Stimulated activated CD4-positive, alpha-beta T cell treated with anti-CD3 and anti-CD28 coated beads, Interleukin-4, amount 100 ng/mL, for 24 hours (primary cell): Measurements from ENCODE around the gene MMP14.

Experiments
- DNase-seq: peaks from one replicate; pipeline ENCODE4 v3.0.0-alpha.2; 2020

The MMP14 gene

DNA sequence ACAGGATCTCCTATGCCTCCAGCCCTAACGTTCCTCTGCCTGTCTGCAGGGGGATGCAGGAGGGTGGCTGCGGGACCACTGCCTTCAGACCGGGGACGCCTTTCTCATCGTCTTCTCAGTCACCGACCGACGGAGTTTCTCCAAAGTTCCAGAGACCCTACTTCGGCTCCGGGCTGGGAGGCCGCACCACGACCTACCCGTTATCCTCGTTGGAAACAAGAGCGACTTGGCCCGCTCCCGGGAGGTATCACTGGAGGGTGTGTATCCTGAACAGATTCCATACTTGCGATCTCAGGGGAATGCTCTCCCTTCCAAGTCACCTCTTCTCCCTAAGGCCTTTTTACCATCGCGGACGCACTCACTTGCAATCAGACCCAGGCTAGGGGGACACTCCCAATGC, 49.6 kb downstream of the MMP14 start:
- no peak for DNase-seq

DNA sequence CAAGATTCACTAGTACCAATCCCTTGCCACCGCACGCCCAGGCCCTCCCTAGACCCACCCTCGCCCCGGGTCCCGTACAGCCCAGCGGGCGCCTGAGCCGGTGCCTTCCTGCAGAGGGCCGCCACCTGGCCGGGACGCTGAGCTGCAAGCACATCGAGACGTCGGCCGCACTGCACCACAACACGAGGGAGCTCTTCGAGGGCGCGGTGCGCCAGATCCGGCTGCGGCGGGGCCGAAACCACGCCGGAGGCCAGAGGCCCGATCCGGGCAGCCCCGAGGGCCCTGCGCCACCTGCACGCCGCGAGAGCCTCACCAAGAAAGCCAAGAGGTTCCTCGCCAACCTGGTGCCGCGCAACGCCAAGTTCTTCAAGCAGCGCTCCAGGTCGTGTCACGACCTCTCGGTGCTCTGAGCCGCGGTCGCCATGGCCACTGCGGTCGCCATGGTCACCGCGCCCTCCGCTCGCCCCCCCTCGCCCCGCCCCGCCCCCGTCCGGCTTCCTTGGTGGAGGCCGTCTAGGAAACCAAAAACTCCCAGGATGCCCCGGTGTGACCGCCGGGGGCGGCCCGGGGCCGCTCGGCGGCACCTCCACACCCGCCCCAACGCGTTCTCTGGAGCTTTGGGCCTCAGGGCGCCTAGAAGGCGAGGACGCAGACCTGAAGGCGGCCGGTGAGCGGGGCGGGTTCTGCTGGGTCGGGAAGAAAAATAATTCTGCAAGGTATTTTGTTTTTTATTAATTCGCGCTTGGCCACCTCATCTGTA, 50.3 kb downstream of the MMP14 start:
- DNase-seq, result peak; percentile 65

DNA sequence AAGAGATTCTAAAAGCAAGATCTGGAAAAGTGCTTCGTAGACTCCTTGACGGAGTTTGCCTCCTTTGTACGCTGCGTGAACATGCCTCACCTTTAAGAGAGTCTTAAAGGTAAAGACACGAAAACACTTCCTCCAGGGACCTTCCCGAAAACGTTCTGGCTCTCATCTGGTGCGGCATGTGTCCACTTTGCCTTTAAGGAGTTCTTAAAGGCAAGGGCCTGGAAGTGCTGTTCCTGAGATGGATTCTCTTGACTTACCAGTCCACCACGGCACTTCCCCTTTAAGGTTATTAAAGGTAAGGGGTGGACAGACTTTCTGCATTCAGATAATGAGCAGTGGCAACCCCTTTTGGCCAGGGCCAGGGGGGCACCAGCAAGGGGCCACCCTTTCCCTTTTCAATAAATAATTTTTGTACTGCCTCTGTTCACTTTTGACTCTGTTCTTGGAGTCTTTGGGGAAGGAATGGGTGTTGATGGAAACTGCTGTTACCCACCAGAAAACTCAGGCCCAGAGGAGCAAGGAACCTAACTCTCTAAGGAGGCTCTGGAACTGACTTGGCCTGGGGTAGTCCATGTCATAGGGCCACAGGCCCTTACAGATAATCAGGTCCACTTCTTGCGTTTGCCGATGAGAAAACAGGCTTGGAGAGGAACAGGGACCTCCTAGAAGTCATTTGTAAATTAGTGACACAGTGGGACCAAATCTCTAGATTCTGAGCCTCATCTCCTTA, 51.0 kb downstream of the MMP14 start:
- peak; percentile 46 for DNase-seq

DNA sequence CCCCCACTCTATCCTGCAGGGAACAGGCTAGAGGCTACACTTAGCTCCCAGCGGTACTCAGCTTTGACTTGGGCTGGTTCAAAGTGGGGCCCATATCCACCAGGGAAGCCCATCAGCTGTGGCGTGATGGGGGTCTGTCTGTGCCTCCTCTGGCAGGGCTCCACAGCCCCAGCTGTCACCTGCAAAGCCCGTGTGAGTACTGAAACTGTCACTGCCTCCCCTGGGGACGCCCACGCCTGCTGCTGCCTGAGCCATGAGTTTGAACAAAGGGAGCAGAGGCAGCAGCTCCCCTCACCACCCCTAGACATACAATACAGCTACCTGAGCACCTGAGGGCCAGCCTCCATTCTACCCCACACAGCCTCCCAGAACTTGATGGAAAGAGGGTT, 51.6 kb downstream of the MMP14 start:
- DNase-seq, result peak; percentile 64

DNA sequence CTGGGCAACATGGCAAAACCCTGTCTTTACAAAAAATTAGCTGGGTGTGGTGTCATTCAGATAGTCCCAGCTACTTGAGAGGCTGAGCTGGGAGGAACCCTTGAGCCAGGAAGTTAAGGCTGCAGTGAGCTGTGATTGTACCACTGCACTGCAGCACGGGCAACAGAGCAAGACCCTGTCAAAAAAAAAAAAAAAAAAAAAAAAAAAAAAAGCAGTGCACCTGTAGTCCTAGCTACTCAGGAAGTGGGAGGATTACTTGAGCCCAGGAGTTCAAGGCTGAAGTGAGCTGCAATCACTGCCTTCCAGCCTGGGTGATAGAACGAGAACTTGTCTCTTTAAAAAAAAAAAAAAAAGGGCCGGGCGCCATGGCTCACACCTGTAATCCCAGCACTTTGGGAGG, 52.3 kb downstream of the MMP14 start:
- DNase-seq, result no peak

DNA sequence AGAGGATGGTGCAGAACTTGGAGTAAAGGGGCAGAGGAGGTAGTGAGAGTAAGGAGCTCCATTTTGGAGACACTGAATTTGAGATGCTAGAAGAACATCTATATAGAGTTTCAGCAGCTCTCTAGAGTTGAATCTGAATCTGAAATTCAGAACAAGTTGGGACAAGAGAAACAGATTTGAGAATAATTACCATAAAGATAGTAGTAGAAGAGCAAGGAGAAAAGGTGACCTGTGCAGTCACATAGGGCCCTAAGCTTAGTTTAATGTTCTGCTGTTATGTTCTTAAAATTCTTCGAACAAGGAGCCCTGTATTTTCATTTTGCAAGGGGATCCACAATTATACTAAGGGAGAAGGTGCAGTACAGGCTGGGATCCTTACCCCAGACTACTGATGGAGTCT, 54.0 kb downstream of the MMP14 start:
- DNase-seq, result no peak

DNA sequence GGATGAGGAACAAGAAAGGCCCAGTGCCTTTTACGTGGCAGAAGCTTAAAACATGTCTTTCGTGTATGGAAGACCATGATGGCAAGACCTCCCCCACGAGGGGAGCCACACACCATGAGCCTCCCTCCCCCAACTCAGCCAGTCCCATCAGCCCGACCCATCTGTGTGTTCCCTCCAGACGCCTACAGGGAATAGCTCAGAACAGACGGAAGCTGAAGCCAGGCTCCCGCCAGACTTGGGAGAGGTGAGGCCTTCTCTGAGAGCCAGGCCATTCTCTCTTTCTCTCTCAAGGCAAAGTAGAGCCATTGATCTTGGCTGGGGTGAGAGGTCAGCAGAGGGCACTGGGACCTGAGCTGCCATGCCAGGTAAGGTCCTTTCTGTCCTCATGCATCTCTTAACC, 56.1 kb downstream of the MMP14 start:
- DNase-seq, result no peak

DNA sequence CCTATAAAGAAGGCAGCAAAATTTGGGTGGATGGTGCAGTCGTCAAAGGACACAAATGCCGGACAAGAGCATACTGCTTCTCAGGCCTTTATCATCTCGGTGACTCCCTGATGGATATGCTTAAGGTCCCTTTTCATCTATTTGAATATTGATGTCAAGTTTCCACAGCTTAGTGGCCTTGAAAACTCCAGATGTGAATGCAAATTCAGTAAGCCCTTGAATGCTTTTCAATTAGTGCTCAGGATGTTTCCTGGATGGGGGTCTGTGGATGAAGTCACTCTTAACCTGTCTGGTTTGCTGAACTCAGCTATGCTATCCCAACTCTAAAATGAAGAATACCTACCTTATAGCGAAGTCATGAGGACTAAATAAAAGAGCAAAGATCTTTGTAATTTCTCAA, 57.3 kb downstream of the MMP14 start:
- no peak for DNase-seq

DNA sequence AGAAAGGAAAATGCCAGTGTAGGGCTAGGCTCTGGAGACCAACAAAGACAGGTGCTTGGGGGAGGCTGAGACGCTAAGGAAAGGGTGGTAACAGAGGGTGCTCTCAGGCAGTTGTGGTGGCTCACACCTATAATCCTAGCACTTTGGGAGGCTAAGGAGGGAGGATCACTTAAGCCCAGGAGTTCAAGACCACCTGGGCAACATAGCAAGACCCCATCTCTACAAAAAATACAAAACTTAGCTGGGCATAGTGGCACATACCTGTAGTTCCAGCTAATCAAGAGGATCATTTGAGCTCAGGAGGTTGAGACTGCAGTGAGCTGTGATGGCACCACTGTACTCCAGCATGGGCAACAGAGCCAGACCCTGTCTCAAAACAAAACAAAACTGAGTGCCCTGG, 59.0 kb downstream of the MMP14 start:
- no peak for DNase-seq

DNA sequence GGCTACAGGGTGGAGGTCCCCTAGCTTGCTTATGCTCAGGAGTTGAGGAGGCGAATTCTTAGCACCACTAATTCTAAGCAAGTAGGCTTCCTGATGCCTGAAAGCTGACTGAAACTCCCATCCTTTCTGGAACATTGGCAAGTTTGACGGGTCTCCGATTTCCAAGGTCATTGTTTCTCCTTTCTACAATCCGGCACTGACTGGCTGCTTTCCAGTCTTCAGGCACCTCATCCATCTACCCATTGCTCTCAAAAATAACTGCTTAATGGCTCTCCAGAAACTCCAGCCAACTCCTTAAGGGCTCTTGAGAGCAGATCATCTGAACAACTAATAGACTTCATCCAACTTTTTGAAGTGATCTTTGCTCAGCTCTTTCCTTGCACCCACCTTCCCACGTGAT, 60.0 kb downstream of the MMP14 start:
- DNase-seq, result no peak

DNA sequence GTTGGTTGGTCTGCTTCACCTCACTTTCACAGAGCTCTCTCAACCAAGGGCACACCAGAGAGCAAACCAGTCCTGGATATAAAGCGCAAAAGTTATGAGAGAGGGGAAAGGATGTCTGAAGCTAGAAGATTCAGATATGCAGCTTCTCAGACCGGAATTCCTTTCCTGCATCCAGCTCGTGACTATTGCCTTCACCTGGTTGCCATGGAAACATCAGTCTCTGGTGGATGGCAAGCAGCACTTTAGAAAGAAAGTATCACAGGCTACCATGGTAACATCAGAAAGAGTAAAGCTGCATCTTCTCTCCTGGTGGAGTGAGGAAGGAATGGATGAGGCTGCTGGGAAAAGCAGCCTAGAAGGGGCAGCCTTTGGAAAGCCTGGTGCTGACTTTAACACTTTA, 60.4 kb downstream of the MMP14 start:
- no peak for DNase-seq

DNA sequence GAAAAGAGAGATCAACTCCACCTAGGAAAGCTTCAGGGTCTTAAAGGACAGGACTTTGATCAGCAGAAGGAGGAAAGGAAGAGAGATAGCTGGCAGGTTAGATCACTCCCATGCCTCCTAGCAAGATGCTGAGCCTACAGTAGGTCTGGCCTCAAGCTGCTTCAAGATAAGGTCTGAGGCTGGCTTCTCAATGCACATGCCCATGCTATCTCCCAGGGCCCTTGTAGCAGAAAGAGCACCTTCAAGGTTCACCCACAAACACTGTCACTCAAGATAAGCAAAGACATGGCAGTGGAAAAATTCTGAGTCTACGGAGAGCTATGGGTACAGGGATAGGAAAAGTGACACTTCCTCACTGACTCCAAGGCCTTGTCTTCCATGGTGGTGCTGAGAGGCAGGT, 61.0 kb downstream of the MMP14 start:
- no peak for DNase-seq
